ENCODE results near the gene AHCTF1. TPM values are rescaled to one million over a fixed set of nuclear protein-coding genes. Genes with fewer than 3 reads are reported as not detected.

The AHCTF1 gene
- polyA plus RNA-seq, 4 donors: 44.4 to 62.7 (median 55.4) TPM

GRCh38 chr1:246803373-246803772, 128.4 kb downstream of the AHCTF1 start:
- no peak for DNase-seq (ENCODE audit: low read depth in 4 of 4, low spot score in 3 of 4)

GRCh38 chr1:246801241-246802020, 130.3 kb downstream of the AHCTF1 start:
- no peak for DNase-seq (ENCODE audit: low read depth in 4 of 4, low spot score in 3 of 4)

- no peak for DNase-seq (ENCODE audit: low read depth in 4 of 4, low spot score in 3 of 4)
Measured at GRCh38 chr1:246800756-246801155, 131.0 kb downstream of the AHCTF1 start.

GRCh38 chr1:246800356-246800755, 131.4 kb downstream of the AHCTF1 start:
- no peak for DNase-seq (ENCODE audit: low read depth in 4 of 4, low spot score in 3 of 4)

GRCh38 chr1:246798606-246799496, 132.9 kb downstream of the AHCTF1 start:
- DNase-seq (ENCODE audit: low read depth in 4 of 4, low spot score in 3 of 4): no peak

GRCh38 chr1:246798107-246798506, 133.6 kb downstream of the AHCTF1 start:
- no peak for DNase-seq (ENCODE audit: low read depth in 4 of 4, low spot score in 3 of 4)

GRCh38 chr1:246797597-246797996, 134.2 kb downstream of the AHCTF1 start:
- no peak for DNase-seq (ENCODE audit: low read depth in 4 of 4, low spot score in 3 of 4)

- DNase-seq (ENCODE audit: low read depth in 4 of 4, low spot score in 3 of 4): no peak
Measured at GRCh38 chr1:246797157-246797556, 134.6 kb downstream of the AHCTF1 start.

- DNase-seq (ENCODE audit: low read depth in 4 of 4, low spot score in 3 of 4): no peak
Measured at GRCh38 chr1:246795906-246796694, 135.6 kb downstream of the AHCTF1 start.

- DNase-seq (ENCODE audit: low read depth in 4 of 4, low spot score in 3 of 4): no peak
Measured at GRCh38 chr1:246794828-246795671, 136.7 kb downstream of the AHCTF1 start.

GRCh38 chr1:246794048-246794827, 137.5 kb downstream of the AHCTF1 start:
- DNase-seq (ENCODE audit: low read depth in 4 of 4, low spot score in 3 of 4): no peak

- no peak for DNase-seq (ENCODE audit: low read depth in 4 of 4, low spot score in 3 of 4)
Measured at GRCh38 chr1:246793356-246793896, 138.3 kb downstream of the AHCTF1 start.

- DNase-seq (ENCODE audit: low read depth in 4 of 4, low spot score in 3 of 4): no peak
Measured at GRCh38 chr1:246792603-246793002, 139.1 kb downstream of the AHCTF1 start.

GRCh38 chr1:246791303-246791918, 140.3 kb downstream of the AHCTF1 start:
- DNase-seq (ENCODE audit: low read depth in 4 of 4, low spot score in 3 of 4): no peak

- no peak for DNase-seq (ENCODE audit: low read depth in 4 of 4, low spot score in 3 of 4)
Measured at GRCh38 chr1:246790833-246791232, 140.9 kb downstream of the AHCTF1 start.

- DNase-seq (ENCODE audit: low read depth in 4 of 4, low spot score in 3 of 4): no peak
Measured at GRCh38 chr1:246790364-246790763, 141.4 kb downstream of the AHCTF1 start.

- DNase-seq (ENCODE audit: low read depth in 4 of 4, low spot score in 3 of 4): no peak
Measured at GRCh38 chr1:246789454-246790339, 142.1 kb downstream of the AHCTF1 start.
